Measurements from ENCODE around the gene EXT2.

EXT2 gene

DNA sequence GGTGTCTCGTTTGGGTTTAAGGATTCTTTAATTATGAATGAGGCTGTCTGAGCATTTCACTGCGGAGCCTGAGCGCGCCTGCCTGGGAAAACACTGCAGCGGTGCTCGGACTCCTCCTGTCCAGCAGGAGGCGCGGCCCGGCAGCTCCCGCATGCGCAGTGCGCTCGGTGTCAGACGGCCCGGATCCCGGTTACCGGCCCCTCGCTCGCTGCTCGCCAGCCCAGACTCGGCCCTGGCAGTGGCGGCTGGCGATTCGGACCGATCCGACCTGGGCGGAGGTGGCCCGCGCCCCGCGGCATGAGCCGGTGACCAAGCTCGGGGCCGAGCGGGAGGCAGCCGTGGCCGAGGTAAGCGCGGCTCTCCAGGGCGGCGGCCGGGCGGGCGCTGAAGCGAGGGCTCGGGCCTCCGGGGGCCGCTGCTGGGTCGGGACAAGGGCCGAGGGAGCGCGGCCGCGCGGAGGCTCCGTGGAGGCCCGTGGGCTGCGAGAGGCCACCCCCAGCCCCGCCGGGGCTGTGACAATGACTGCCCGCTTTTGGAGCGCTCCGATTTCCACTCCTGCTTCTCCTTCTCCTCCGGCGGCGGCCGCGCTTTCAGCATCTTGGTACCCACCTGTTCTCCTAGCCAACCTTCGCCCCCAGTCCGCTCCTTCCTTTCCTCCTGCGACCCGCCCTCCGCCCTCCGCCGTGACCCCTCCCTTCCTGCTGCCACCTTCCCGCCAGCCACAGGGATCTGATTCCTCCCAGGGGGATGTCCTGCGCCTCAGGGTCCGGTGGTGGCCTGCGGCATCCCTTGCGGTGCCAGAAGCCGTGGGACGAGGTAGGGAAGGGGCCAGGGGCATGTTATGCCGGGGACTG, at the start of gene EXT2:
Gene EXT2 (plus strand): TSS at position 173 of the 854 bp plus-strand sequence. CDS start 12,035 bp downstream, outside the sequence.
- DNase-seq: peak; percentile 61

DNA sequence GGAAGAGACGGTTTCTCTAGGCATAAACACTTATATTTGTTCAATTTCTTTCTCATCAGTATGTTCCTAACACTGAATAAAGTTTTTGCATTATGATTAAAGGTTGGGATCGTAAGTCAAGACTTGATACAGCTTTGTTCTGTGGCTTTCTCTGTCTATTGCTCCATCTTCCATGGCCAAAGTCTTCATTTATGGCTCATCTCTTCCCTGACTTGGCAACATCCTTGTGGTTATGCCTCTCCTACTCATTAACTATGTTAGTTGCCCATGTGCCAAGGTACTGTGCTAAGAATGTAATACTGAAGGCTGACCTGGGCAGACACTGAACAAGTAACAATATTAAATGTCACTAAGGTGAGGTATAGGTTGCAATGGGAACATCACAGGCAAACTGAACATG, 49.3 kb upstream of the EXT2 start:
- no peak for DNase-seq

DNA sequence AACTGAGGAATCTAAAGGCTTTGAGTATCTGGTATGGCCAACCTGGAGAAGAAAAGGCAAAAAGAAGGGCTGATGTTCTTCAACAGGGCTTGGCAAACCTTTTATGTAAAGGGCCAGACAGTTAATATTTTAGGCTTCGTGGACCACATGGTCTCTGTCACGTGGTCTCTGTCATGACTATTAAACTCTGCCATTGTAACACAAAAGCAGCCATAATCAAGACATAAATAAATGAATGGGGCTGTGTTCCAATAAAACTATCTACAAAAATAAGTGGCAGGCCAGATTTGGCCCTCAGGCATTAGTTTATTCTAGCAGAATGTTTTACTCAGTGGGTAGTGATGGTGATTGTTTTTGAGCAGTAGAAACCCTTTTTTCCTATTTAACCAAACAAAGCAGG, 48.2 kb upstream of the EXT2 start:
- DNase-seq: no peak

DNA sequence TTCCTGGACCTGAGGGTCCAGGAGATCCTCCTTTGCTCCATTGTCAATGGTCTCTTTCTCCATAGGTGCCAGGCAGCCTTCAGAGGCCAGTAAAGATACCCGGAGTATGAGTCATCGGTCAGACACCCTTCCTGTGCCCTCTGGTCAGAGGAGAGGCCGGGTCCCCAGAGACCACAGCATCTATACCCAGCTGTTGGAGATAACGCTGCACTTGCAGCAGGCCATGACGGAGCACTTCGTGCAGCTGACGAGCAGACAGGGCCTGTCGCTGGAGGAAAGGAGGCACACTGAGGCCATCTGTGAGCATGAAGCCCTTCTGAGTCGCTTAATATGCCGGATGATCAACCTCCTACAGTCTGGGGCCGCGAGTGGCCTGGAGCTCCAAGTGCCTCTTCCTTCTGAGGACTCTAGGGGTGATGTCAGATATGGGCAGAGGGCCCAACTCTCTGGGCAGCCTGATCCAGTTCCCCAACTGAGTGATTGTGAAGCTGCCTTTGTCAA, 47.5 kb upstream of the EXT2 start, which contains the start of gene ACCSL:
Gene ACCSL (plus strand): TSS at position 51 of the 501 bp plus-strand sequence. CDS start 56 bp downstream, at position 107.
- no peak for DNase-seq

DNA sequence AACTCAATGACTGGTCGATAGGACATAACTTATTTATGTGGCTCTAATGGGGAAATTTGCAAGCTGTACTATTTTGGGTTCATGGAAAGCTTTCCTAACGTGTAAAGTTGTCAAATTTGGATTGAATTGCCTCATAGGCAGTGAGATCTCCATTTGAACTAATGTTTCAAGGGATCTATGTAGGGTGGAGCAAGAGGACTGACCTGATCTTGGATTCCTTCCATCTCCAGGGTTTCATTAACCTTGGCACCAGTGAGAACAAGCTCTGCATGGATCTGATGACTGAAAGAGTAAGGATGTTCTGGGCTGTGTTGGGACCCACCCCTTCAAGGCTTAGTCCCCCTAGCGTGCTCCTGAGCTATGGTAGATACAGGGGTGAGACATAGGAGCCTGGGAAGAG, 45.6 kb upstream of the EXT2 start:
- no peak for DNase-seq

DNA sequence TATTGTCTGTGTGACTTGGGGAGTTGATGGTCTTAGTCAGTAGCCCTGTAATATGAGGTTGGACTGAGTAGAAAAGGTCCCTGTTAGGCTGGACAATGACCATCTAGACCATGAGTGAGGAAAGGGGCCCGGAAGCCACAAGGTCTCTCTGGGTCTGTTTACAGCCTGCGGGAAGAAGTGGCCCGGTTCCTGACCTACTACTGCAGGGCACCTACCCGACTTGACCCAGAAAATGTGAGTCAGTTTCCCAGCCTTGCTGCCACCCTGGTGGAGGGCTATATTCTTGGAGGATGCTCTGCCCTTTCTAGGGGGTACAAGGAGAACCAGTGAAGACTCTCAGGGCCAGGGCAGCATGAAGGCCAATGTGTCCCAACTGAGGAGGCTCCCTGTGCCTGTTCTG, 44.3 kb upstream of the EXT2 start:
- no peak for DNase-seq

DNA sequence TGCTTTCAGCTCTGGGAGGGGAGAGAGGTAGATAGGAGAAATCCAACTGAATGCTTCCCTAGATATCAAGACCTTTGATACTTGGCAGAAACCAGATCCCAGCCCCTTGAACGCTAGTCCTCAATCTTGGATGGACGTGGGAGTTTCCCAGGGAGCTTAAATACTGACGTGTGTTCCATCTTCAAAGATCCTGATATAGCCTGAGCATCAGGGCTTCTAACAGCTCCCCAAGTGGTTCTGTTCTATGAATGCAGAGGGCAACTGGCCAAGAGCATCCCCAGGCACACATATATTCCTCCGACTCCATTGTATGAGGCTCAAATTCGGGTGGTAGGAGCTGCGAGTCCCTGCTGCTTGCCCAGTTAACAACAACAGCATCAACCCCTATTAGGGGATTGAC, 38.1 kb upstream of the EXT2 start:
- no peak for DNase-seq

DNA sequence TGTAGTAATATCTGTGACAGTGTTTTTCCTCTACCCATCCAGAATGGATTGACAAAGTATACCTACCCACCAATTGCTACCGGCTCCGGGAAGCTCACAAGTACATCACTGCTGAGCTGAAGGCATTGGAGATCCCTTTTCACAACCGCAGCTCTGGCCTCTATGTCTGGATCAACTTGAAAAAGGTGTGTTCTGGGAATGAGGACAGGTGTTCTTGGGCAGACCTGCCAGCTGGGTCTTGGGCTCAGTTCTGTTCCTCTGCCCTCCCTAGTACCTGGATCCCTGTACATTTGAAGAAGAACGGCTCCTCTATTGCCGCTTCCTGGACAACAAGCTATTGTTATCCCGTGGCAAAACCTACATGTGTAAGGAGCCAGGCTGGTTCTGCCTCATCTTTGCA, 37.2 kb upstream of the EXT2 start:
- no peak for DNase-seq

DNA sequence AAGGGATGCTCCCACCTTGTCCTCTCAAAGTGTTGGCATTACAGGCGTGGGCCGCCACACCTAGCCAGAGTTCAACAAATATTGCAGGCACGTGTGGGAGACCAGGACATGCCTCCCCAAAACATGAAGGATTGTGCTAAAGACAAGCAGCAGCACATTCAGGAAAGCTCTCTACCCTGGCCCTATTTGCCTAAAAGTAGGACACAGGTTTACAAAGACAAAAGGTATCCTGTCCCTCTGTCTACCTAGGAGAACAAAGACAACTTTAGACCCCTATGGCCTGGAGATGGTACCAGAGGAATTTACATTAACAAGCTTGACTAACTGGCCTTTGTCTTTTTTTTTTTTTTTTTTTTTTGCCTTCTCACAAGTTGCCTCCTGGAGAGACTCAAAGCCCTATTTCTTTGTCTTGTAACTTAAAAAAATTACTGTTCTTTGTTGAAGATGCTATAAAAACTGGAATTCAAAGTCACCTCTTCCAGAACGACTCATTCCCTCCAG, 30.3 kb upstream of the EXT2 start:
- DNase-seq: no peak

DNA sequence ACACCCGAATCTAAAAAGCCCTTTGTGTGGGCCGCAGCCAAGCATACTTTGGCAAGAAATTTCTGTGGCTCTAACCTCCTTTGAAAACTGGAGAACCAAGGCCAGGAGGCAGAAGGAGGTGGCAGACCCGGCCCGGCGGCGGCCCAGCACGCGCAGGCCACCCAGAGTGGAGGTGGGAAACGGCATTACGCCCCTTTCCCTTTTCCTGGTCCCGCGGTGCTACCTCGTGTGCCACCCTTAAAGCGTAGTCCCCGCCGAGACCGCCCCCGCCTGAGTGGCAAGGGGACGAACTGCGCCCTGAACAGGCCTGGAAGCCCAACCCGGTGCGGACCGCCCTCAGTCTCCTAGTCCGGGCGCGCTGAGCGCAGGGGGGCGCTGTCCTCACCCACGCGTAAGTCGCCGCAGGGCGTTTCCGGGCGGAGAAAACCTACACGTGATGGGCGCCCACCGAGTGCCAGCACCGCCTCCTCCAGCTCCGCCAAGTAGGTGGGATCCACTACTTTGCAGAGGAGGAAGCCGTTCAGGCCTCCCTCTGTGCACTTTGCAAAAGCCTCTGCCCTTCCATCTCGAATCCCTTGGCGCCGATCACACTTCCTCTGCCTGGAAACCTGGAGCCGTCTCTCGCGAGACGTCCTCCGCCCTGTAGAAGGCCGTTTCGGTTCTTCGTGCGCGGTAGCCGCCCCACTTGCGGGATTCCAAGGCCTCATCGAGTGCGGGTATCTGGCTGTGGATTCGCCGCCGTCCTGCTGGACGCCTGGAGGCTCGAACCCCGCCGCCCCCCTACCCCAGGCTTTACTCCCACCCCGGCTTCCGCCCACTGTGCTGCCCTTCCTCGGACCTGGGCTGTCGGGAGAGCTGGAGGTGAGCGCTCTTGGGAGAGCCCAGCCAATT, 29.4 kb upstream of the EXT2 start, which contains the start of gene ACCS:
Gene ACCS (plus strand): TSS at position 430 of the 891 bp plus-strand sequence. CDS start 1,358 bp downstream, outside the sequence.
- DNase-seq: peak; percentile 70

DNA sequence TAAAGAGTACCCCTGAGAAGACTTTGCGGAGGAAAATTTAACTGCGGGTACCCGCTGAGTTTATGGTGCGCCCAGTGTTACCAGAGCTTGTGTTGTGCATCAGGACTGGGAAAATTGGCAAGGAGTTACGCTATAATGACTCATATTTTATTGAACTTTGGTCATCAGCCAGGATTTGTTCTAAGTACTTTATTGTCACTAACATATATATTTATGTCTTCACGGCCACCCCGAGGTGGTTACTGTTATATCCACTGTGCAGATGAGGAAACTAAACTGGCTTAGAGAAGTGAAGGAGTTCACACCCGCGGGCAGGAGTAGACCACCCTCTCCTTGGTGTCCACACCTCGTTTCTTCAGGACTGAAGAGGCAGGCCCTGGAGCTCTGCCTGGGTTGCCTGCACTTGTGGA, 28.7 kb upstream of the EXT2 start:
- no peak for DNase-seq

DNA sequence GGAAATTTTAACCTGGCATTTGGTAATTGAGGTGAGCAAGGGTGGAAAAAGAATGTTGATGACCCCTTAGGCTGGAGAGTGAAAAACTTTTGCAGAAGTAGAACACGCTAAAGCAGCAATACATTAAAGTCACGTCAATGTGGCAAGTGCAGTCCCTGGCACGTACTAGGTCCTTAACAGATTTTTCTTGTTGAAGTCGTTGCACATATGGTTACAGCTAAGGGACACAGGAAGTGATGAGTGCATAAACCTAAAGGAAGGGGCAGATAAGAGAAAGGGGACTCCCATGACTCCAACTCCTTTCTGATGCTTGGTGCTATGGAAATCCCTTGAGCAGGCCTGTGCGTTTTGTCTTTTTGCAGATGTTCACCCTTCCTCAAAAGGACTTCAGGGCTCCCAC, 28.2 kb upstream of the EXT2 start:
- no peak for DNase-seq

DNA sequence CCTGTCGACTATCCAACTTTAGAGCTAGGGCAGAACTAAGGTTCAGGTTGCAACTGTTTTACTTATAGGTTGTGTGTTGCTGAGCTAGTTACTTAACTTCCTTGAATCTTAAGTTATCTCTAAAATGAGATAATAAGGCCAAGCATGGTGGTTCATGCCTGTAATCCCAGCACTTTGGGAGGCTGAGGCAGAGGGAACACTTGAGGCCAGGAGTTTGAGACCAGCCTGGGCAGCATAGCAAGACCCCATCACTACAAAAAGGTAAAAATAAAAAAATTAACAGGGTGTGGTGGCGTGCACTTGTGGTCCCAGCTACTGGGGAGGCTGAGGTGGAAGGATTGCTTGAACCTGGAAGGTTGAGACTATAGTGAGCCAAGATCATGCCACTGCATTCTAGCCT, 27.3 kb upstream of the EXT2 start:
- DNase-seq: no peak

DNA sequence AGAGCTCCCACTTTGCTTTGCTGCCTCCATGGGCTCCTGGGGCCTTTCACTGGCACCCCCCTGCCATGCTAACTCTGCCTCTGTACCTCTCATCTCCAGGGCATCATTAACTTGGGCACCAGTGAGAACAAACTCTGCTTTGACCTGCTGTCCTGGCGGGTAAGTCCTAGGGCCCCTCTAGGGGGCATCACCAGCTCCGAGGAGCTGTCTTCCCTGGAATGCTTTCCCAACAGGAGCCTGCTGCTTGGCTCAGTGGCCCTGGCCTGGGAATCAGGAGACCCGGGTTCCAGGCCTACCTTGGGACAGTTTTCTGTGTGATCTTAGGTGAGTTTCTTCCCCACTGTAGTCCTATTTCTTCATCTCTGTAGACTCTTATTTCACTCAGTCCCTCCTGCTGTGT, 24.3 kb upstream of the EXT2 start:
- DNase-seq: no peak

DNA sequence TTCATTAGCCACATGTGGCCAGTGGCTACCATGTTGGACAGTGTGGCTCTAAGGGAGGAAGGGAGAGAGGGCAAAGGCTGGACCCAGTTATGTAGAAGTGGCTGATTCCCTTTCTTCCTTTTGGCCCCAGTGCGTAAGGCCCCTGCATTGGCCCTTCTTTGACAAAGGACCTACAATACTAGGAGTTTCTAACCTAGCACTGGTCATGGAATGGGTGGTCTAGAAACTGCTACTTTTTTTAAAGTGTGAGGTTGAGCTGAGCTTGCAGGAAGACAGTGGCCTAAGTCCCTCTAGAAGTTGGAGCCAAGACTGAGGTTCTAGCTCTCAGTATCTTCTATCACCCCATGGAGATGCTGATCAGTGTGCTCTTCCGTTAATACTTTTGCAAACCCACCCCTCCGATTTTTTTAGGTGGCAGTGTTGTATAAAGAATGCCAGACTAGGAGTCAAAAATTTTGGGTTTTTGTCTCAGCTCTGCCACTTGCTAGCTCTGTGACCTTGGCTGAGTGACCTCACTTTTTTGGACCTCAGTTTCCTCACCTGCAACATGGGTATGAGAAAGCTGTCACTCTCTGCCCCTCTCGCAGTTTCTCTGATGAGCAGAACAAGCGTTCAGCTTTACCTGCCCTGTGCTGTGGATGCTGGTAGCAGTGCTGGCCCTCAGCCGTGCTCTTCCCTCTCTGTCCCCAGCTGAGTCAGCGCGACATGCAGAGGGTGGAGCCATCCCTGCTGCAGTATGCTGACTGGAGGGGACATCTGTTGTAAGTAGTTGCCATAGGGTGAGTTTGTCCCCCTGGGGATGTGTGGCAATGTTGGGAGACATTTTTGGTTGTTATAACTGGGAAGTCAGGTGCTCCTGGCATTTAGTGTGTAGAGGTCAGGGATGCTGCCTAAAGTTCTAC, 22.5 kb upstream of the EXT2 start:
- DNase-seq: no peak

DNA sequence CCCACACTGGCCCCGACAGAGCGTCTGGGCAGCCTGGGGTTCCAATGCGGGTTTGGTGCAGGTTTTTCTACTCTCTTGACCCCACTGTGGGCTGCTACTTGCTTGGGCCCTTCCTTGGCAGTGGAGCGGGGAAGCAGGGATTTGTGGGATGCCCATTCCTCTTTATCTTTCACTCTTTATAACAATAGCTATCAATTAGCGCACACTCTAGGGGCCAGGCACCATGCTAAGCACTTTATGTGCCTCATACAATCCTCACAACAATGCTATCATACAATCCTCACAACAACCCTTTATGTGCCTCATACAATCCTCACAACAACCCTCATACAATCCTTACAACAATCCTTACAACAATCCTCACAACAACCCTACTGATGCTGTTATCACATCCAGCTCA, 16.7 kb upstream of the EXT2 start:
- no peak for DNase-seq

DNA sequence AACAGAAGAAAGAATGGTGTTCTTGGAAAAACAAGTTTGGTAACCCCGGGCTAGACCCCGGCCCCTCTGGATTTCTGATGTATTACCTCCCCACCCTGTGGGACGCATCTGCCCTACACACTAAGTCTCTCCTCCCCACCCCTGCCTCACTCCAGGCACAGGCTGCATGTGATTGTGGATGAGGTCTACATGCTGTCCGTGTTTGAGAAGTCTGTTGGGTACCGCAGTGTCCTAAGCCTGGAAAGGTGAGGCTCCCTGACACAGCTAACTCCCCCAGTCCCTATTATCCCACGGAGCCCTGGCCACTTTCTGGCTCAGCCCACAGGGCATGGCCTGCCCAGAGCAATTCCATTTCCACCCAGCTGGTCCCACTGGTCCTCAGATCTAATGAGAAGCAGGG, 16.1 kb upstream of the EXT2 start:
- no peak for DNase-seq

DNA sequence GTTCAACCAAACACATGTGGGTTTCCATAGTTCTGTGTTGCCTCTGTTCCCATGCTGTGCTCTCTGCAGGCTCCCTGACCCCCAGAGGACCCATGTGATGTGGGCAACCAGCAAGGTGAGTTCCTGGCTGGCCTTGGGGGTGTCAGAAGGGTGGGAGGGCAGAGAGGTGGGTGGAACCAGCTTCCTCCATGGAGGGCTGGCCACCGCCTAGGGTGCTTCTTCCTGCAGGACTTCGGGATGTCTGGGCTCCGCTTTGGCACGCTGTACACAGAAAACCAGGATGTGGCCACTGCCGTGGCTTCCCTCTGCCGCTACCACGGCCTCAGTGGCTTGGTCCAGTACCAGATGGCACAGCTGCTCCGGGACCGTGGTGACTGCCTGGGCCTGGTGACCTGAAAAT, 14.5 kb upstream of the EXT2 start:
- no peak for DNase-seq

DNA sequence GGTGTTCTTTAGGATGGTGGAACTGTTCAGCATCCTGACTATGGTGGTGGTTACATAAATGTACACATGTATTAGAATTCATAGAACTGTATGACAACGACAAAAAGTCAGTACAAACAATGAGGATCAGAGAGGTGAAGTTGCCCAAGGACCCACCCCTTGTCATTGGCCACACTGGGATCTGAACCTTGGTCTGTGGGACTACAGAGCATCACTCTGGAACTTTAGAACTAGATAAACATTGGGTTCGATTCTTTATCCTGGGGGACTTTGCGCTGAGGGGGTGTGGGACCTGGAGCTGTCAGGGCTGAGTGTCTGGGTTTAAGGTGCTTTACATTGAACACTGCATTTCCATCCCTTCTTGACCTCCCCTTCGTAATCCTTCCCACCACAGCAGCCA, 12.8 kb upstream of the EXT2 start:
- DNase-seq: no peak

DNA sequence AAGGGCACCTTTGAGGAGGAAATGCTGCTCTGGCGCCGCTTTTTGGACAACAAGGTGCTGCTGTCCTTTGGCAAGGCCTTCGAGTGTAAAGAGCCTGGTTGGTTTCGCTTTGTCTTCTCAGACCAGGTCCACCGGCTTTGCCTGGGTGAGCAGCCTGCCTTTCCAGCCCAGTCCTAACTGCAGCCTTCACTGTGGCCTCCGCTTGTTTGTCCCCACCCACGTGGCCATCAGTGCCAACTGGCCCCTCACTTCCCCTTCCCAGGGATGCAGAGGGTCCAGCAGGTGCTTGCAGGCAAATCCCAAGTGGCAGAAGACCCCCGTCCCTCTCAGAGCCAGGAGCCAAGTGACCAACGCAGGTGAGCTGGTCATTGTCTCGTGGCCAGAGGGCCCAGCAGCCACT, 12.0 kb upstream of the EXT2 start:
- no peak for DNase-seq

DNA sequence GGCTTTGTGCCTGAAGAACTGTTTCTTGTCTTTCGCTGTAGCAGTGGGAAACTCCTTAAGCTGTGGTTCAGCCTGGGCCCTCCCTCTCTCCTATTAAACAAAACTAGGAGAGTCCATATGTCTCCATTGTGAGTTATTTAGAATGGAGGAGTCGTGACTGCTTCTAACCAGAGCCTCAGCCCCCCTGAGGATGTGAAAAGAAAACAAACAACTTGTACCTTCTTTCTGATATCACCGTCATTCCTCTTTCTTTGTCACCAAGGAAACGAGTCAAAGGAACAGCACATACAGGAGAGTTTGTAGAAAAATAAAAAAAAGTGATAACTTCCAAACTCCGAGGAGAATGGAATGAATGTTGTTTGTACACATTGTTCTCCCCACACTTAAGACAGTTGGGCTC, 11.6 kb upstream of the EXT2 start:
- DNase-seq: no peak

DNA sequence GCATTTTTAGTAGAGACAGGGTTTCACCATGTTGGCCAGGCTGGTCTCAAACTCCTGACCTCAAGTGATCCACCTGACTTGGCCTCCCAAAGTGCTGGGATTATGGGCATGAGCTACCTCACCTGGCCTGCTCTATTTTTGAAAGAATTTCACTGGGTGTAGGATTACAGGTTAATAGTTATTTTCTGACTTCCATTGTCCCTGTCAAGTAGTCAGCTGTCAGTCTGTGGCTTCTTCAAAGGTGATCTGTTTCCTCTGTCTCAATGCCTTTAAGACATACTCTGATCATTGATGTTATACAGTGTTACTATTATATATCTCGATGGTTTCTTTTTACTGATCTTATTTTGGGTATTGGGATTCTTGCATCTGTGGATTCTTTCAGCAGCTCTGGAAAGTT, 10.1 kb upstream of the EXT2 start:
- DNase-seq: no peak
